Dermis blood vessel endothelial cell (primary cell): ENCODE data around the gene SLC25A13. TPM values are rescaled to one million over a fixed set of nuclear protein-coding genes. Genes with fewer than 3 reads are reported as not detected.
A peak's percentile ranks its signal among the peaks of the same experiment; 100 is the strongest.

Source experiments
- DNase-seq: peaks from one replicate; pipeline ENCODE4 v3.0.0; 2010
- total RNA-seq: library from RNA; depleted of rRNA; stranded (reverse); fragments of >200 nt; gene quantifications from 2 replicates; pipeline ENCODE4 v1.2.3, GENCODE V29; 2014

Gene SLC25A13
- total RNA-seq, 1 donor from 2014 or later: 36.9 TPM

GRCh38 chr7:96238976-96239766 lies 82.7 kb downstream of the SLC25A13 start:
- DNase-seq: peak; percentile 17

GRCh38 chr7:96238474-96238873 lies 83.4 kb downstream of the SLC25A13 start:
- DNase-seq: peak; percentile 76

DNA sequence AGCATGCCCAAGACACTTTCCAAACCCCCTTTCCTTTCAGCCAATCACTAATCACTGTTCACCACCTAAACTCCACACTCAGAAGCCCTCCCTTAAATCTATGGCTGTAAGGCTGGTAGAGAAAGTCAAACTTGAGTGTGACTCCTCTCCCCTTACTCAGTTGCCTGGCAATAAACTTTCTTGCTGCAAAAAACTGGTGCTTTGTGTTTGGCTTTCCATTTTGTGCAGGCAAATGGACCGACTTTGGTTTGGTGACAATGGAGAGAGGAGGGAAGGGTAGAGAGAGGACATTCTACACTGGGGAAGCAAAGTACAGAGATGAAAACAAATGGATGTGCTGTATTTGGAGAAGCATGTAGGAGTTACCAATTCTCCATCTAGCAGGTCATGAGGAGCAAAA lies 84.9 kb downstream of the SLC25A13 start:
- DNase-seq: no peak

GRCh38 chr7:96236198-96237039 lies 85.5 kb downstream of the SLC25A13 start:
- peak; percentile 97 for DNase-seq

- DNase-seq: no peak
These were observed 86.6 kb downstream of the SLC25A13 start for GRCh38 chr7:96235281-96235680.

GRCh38 chr7:96233528-96234154 lies 88.3 kb downstream of the SLC25A13 start:
- DNase-seq: no peak

- DNase-seq: no peak
These were observed 88.8 kb downstream of the SLC25A13 start for GRCh38 chr7:96233084-96233483.

DNA sequence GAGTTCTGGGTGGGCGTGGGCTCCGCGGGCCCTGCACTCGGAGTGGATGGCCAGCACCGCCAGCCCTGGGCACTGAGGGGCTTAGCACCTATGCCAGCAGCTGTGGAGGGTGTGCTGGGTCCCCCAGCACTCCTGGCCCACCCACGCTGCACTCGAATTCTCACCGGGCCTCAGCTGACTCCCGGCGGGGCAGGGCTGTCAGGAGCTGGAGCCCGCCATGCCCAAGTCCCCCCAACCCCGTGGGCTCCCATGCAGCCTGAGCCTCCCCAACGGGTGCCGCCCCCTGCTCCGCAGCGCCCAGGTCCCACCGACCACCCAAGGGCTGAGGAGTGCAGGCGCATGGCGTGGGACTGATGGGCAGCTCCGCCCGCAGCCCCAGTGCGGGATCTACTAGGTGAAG lies 93.1 kb downstream of the SLC25A13 start:
- DNase-seq: no peak

DNA sequence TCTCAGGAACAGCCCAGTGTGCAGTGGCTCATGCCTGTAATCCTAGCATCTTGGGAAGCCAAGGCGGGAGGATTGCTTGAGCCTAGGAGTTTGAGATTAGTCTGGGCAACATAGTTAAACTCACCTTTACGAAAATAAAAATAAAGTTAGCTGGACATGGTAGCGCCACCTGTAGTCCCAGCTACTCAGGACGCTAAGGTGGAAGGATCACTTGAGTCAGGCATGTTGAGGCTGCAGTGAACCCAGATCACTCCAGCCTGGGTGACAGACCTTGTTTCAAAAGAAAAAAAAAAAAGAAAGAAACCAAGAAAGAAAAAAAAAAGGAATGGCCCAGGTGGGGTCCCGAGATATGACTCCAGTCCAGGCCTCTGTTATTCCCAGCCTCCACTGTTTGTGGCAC lies 96.6 kb downstream of the SLC25A13 start:
- no peak for DNase-seq

GRCh38 chr7:96224685-96225084 lies 97.2 kb downstream of the SLC25A13 start:
- peak; percentile 67 for DNase-seq

DNA sequence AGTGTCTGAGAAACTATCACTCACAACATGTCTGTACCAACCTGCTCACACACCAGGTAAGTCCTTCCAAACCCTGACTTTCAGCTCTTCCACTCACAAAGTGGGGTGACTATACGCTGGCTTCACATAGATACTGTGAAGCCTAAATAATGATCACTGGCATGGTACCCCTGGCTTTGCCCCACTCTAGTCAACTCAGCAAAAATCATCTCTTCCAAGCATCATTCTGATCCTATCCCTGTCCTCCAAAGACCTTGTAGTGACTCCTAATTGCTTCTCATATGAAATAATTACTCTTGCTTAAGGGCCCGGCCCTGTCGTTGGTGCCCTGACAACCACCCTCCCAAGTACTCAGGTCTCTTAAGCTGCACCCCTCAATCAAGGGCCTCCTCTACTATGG lies 97.8 kb downstream of the SLC25A13 start:
- no peak for DNase-seq

DNA sequence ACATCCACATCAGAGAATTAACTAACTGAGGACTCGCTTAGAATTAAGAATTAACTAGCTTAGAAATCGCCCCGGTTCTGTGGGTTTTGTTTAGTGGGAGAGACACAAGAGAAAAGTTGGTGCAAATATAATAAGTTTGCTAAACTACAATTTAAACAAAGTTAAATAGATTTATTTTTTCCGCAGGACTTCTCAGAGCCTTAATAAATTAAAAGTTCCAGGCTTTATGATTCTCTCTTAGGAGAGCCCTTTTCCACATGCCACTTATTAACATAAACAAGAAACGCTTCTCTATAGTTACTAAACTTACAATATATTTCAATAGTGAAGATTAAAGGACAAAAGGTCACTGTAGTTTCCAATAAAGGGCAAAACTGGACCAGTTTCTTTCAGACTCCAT lies 100.0 kb downstream of the SLC25A13 start:
- no peak for DNase-seq

GRCh38 chr7:96219378-96220130 lies 102.3 kb downstream of the SLC25A13 start:
- DNase-seq: peak; percentile 79

- no peak for DNase-seq
These were observed 103.1 kb downstream of the SLC25A13 start for GRCh38 chr7:96218664-96219243.

- DNase-seq: no peak
These were observed 104.8 kb downstream of the SLC25A13 start for GRCh38 chr7:96217147-96217546.

DNA sequence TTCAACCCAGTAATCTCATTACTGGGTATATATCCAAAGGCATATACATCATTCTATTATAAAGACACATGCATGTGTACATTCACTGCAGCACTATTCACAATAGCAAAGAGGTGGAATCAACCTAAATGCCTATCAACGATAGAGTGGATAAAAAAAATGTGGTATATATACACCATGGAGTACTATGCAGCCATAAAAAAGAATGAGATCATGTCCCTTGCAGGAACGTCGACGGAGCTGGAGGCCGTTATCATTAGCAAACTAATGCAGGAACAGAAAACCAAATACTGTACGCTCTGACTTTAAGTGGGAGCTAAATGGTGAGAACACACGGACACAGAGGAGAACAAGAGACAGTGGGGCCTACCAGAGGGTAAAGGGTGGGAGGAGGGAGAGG lies 105.5 kb downstream of the SLC25A13 start:
- DNase-seq: no peak

DNA sequence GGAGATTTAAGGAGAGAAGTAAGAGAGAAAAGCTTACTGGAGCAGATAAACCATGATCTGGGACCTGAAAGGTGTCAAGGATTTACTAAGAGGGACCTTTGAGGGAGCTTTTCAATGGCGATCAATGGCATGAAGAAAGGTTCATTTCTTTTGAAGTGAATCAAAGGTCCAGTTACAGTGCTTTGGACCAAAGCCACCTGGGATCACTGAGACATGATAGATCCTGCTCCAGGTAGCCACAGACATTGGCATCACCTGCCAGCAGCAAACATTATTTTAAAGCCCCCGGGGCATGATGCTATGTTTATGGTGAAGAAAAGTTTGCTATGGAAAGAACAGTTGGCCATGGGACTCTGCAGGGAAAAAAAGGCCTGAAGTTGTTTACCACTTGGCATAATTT lies 109.4 kb downstream of the SLC25A13 start:
- no peak for DNase-seq

DNA sequence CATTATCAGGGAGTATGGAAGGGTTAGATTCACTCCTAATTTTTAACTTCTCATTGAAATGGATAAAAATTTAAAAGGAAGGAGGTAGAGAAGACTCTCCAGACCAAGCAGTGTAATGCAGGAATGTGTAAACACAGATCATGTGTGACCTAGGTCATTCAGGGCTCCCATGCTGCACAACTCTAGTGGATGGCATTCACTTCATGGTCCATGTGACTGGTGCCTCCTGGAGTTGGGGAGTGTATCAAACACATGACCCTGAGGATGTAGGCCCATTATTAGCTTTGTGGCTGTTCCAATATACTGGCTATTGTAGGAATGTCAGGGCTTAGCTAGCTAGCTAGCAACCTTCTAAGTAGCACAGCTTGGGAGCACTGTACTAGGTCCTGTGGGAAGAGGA lies 109.9 kb downstream of the SLC25A13 start:
- no peak for DNase-seq

GRCh38 chr7:96205665-96206064 lies 116.2 kb downstream of the SLC25A13 start:
- no peak for DNase-seq

GRCh38 chr7:96204601-96205000 lies 117.3 kb downstream of the SLC25A13 start:
- no peak for DNase-seq

DNA sequence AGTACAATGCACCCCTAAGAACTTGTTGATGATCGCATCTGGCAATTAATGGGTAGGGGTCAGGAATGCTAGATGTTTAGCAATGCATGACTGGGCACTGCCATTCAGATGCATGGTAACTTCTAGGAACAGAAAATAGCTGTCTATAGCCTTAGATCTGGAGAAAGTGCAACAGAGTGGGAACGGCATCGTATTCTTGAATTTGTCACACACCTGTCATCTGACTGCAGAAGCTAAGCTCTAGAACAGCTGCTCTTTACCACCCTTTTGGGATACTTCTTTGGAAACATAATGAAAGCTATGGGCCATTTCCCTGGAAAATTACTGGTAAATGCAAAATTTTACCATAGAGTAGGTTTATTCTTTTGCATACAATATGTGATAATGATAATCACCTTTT lies 118.1 kb downstream of the SLC25A13 start:
- DNase-seq: no peak

DNA sequence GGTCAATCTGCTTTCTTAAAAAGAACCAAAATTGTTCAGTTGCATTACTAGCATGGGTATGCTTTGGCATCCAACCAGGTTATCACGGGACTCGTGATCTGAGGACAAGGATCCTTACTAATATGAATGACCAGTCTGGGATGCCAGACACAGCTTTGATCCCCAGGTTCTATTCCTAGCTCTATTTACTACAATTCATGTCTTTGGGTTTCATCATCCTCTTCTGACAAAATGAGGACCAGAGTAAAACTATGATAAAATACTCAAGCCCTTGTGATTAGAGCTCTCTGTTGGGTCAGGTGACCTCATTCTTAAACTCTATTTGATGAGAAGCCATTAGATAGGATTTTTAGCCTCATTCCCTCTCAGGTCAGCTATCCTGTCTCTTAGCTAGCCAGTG lies 119.8 kb downstream of the SLC25A13 start:
- DNase-seq: no peak
